Gastroesophageal sphincter (tissue), 4 donors: ENCODE data around the gene DAPK1. TPM values are rescaled to one million over a fixed set of nuclear protein-coding genes. Genes with fewer than 3 reads are reported as not detected.
"Not testable (repeated sequence)": the region's sequence is repeated elsewhere in the genome, so short reads cannot be mapped to it uniquely, and the experiment has no call there.

ENCODE experiments used
- ATAC-seq: fragments of 150-250 bp; one replicate; pipeline ENCODE4 v1.9.1; 2016; ENCODE audit warnings: mild to moderate bottlenecking, moderate library complexity
- H3K27ac ChIP-seq, 4 donors: fragments of 200-600 bp; sonication (generic) in 3 of 4; 1 replicate in 3 of 4; 2 replicates in 1 of 4; pipeline ENCODE4 v1.5.1; 2016 to 2019
- H3K27me3 ChIP-seq: fragments of 200-600 bp; sonication (generic); one replicate; pipeline ENCODE4 v1.5.1; 2019
- H3K36me3 ChIP-seq, 2 donors: fragments of 200-600 bp; sonication (generic); one replicate each; pipeline ENCODE4 v1.5.1; 2019; ENCODE audit warnings: control low read depth in 1 of 2
- H3K4me1 ChIP-seq, 3 donors: fragments of 200-600 bp; sonication (generic); 1 replicate in 2 of 3; 2 replicates in 1 of 3; pipeline ENCODE4 v1.5.1; 2016 to 2019; ENCODE audit warnings: control low read depth in 2 of 3
- H3K4me3 ChIP-seq, 2 donors: fragments of 200-600 bp; sonication (generic); one replicate each; pipeline ENCODE4 v1.5.1; 2019; ENCODE audit warnings: mild to moderate bottlenecking in 1 of 2, moderate library complexity in 1 of 2
- H3K9me3 ChIP-seq, 3 donors: fragments of 200-600 bp; sonication (generic); one replicate each; pipeline ENCODE4 v1.5.1; 2017 to 2019; ENCODE audit warnings: control low read depth in 2 of 3
- CTCF ChIP-seq, 4 experiments: fragments of 200-600 bp in 2 of 4; fragments of 450-650 bp in 2 of 4; sonication (generic) in 1 of 4; IDR thresholded peaks; one replicate each; pipeline ENCODE4 v1.5.1; 2017 to 2019; ENCODE audit warnings: antibody characterized with exemption in 4 of 4, mild to moderate bottlenecking in 2 of 4, moderate library complexity in 2 of 4
- EP300 ChIP-seq: sonication (generic); formaldehyde crosslinking; IDR thresholded peaks from one replicate; pipeline ENCODE4 v1.6.1; 2017; ENCODE audit warnings: antibody characterized with exemption, mild to moderate bottlenecking
- POLR2A ChIP-seq, 2 donors: fragments of 450-650 bp; IDR thresholded peaks; one replicate each; pipeline ENCODE4 v1.6.1; 2017; ENCODE audit warnings: antibody characterized with exemption in 2 of 2, mild to moderate bottlenecking in 2 of 2, moderate library complexity in 1 of 2
- POLR2AphosphoS5 ChIP-seq: sonication (generic); formaldehyde crosslinking; IDR thresholded peaks from one replicate; pipeline ENCODE4 v1.6.1; 2017; ENCODE audit warnings: antibody characterized with exemption
- WGBS, 2 donors: methylation state at CpG; one replicate each; pipeline ENCODE4 v1.1.5; 2018; ENCODE audit warnings: low coverage in 1 of 2; 5-methylcytosine and 5-hydroxymethylcytosine counted together
- total RNA-seq, 4 donors: library from RNA; depleted of rRNA; stranded (reverse); fragments of >200 nt; gene quantifications; one replicate each; pipeline ENCODE4 v1.1.0, GENCODE V29; 2016

DAPK1 gene
- total RNA-seq, 4 donors from 2014 or later: 52.3 to 119 (median 75.3) TPM

DNA sequence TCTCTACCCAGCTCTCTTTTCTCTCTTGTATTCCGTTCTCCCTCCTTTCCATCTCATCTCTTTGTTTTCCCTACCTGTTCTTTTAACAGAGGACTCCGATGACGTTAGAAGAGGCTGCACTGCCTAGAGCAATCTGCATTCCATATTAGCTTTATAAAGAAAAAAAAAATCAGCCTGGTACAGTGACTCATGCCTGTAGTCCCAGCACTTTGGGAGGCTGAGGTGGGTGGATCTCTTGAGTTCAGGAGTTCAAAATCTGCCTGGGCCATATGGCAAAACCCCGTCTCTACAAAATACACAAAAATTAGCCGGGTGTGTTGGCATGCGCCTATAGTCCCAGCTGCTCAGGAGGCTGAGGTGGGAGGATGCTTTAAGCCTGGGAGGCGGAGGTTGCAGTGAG, 49.0 kb downstream of the DAPK1 start:
- Histone ChIP-seq H3K4me3 (no peak overlapping the region), H3K36me3 (no peaks in the 10 kb centered on the region), H3K27me3 (no peaks in the 10 kb centered on the region), H3K4me1 (peaks cover 5 to 74% (median 13%) of the 10 kb centered on the region in 3 donors), H3K27ac (peak overlapping the region in 3 of 4 donors; percentile 52 to 71 (median 68)), H3K9me3 (no peaks in the 10 kb centered on the region)
- ATAC-seq: no peak
- WGBS, 2 donors: 40 to 49% methylated on average over 7 of the region's 7 CpGs
- no peak for TF ChIP-seq POLR2A (IDR thresholded peaks at IDR 0.05)
- TF ChIP-seq EP300: no peak
- TF ChIP-seq POLR2AphosphoS5: no peak
- no peak for TF ChIP-seq CTCF (IDR thresholded peaks at IDR 0.05)

DNA sequence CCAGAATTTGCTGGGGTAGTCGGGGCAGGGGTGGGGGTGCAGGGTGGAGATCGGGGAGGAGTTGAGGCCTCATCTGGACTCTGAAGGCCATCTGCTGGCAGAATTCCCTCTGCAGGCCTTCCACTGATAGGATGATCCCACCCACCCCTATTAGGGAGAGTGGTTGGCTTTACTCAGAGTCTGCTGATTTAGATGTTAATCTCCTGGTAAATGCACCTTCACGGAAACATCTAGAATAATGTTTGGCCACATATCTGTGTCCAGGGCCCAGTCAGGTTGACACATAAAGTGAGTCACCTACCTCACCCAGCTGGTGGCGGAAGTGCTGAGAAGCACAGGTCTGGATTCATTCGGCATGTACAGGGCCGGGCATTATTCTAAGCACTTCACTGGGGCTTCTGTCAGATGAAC, 50.0 kb downstream of the DAPK1 start:
- no peak for TF ChIP-seq CTCF (IDR thresholded peaks at IDR 0.05)
- no peak for TF ChIP-seq POLR2A (IDR thresholded peaks at IDR 0.05)
- TF ChIP-seq EP300: no peak
- TF ChIP-seq POLR2AphosphoS5: no peak

DNA sequence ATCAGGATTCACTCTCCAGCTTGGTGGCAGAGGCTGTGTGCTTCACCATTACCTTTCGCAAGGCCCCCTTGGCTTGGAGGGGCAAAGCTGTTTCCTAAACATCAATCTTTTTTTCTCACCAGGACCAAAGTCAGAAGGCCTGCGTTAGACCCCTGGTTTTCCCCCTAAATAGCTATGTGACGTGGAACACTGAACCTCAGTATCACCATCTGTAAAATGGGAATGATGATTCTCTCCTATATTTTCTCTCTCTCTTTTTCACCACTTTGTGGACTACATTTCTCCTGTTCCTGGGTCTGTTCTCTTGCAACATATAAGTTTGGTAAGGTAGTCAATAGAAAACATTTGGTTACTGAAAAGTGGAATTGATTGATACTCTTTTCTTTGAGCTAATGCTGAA, 50.5 kb downstream of the DAPK1 start:
- no peak overlapping the region for H3K4me3 ChIP-seq
- H3K4me1 ChIP-seq: peaks cover 11 to 82% (median 13%) of the 10 kb centered on the region in 3 donors
- peak overlapping the region in 3 of 4 donors; percentile 52 to 71 (median 68) for H3K27ac ChIP-seq
- H3K9me3 ChIP-seq: no peaks in the 10 kb centered on the region
- TF ChIP-seq EP300: no peak
- TF ChIP-seq POLR2AphosphoS5: no peak
- no peak for TF ChIP-seq CTCF (IDR thresholded peaks at IDR 0.05)
- TF ChIP-seq POLR2A (IDR thresholded peaks at IDR 0.05): no peak
- H3K36me3 ChIP-seq: no peaks in the 10 kb centered on the region
- ATAC-seq: no peak
- no peaks in the 10 kb centered on the region for H3K27me3 ChIP-seq
- WGBS, 2 donors: 98 to 100% methylated on average over 3 of the region's 3 CpGs

More for the DNA sequence above, 50.0 kb downstream of the DAPK1 start:
- 46 to 72% methylated on average over 3 of the region's 6 CpGs for WGBS, 2 donors
- Histone ChIP-seq H3K27me3 (no peaks in the 10 kb centered on the region), H3K4me1 (peaks cover 6 to 80% (median 13%) of the 10 kb centered on the region in 3 donors), H3K9me3 (no peaks in the 10 kb centered on the region), H3K36me3 (no peaks in the 10 kb centered on the region), H3K4me3 (no peak overlapping the region), H3K27ac (peak overlapping the region in 3 of 4 donors; percentile 52 to 71 (median 68))
- no peak for ATAC-seq

DNA sequence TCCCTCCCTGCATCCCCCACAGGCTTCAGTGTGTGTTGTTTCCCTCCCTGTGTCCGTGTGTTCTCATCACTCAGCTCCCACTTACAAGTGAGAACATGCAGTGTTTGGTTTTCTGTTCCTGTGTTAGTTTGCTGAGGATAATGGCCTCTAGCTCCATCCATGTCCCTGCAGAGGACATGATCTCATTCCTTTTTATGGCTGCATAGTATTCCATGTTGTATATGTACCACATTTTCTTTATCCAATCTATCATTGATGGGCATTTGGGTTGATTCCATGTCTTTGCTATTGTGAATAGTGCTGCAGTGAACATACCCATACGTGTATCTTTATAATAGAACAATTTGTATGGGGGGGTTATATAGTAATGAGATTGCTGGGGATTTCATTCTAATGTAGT, 51.4 kb downstream of the DAPK1 start:
- H3K9me3 ChIP-seq, H3K27me3 ChIP-seq, H3K4me3 ChIP-seq, ATAC-seq, H3K36me3 ChIP-seq: not testable (repeated sequence)
- Histone ChIP-seq H3K27ac (peak overlapping the region in 3 of 4 donors; percentile 26 to 71 (median 69)), H3K4me1 (peaks cover 11 to 86% (median 16%) of the 10 kb centered on the region in 3 donors)
- WGBS, 2 donors: 90 to 100% methylated on average over 2 of the region's 2 CpGs

GRCh38 chr9:87549791-87550190, 52.1 kb downstream of the DAPK1 start:
- ATAC-seq: no peak
- Histone ChIP-seq H3K36me3 (no peaks in the 10 kb centered on the region), H3K4me3 (no peak overlapping the region), H3K4me1 (peaks cover 11 to 87% (median 21%) of the 10 kb centered on the region in 3 donors), H3K27ac (peak overlapping the region; percentile 45 to 72 (median 70)), H3K9me3 (no peaks in the 10 kb centered on the region), H3K27me3 (no peaks in the 10 kb centered on the region)
- TF ChIP-seq EP300 (no peak), POLR2A (IDR thresholded peaks at IDR 0.05) (no peak), CTCF (IDR thresholded peaks at IDR 0.05) (no peak), POLR2AphosphoS5 (no peak)
- 69 to 71% methylated on average over 5 to 7 of the region's 7 CpGs for WGBS, 2 donors
